Psoas muscle (tissue), 8 donors: ENCODE results near the gene CLDN7. TPM values are rescaled to one million over a fixed set of nuclear protein-coding genes. Genes with fewer than 3 reads are reported as not detected.

Experiments
- ATAC-seq, 4 donors: fragments of 200-7000 bp; cut with Tn5 transposase; one replicate each; pipeline ENCODE4 v1.9.1; 2020; ENCODE audit warnings: moderate library complexity in 3 of 4, mild to moderate bottlenecking in 2 of 4
- DNase-seq, 2 donors: peaks; one replicate each; pipeline ENCODE4 v3.0.0-alpha.2; 2020
- H3K27ac ChIP-seq: fragments of 200-600 bp; one replicate; pipeline ENCODE4 v1.8.0; 2022
- H3K27me3 ChIP-seq, 3 donors: fragments of 200-600 bp in 1 of 3; one replicate each; pipeline versions ENCODE4 v1.6.1 to v1.8.0; 2013 to 2022; ENCODE audit warnings: low read length in 2 of 3, mild to moderate bottlenecking in 2 of 3, moderate library complexity in 1 of 3; ENCODE audit not compliant: insufficient read depth in 3 of 3
- H3K36me3 ChIP-seq, 2 donors: fragments of 200-600 bp in 1 of 2; one replicate each; pipeline versions ENCODE4 v1.6.1 to v1.8.0; 2013 to 2022; ENCODE audit warnings: low read depth in 1 of 2, mild to moderate bottlenecking in 1 of 2, moderate library complexity in 1 of 2; ENCODE audit not compliant: insufficient read depth in 1 of 2
- H3K4me1 ChIP-seq: fragments of 200-600 bp; one replicate; pipeline ENCODE4 v1.8.0; 2022
- H3K4me3 ChIP-seq: fragments of 200-600 bp; one replicate; pipeline ENCODE4 v1.8.0; 2022; ENCODE audit warnings: mild to moderate bottlenecking
- H3K9me3 ChIP-seq: fragments of 200-600 bp; one replicate; pipeline ENCODE4 v1.8.0; 2022
- WGBS, 3 donors: extraction: QIAGEN DNeasy Blood & Tissue Kit; methylation state at CpG; one replicate each; pipeline versions ENCODE4 v1.1.6 to v1.1.7; 2013; 5-methylcytosine and 5-hydroxymethylcytosine counted together
- intact Hi-C, 2 donors: fragments of 100-400 bp; cut with DNase I; formaldehyde crosslinking; loops; one replicate each; pipeline versions ENCODE4 v1.11.0 to v1.14.2; 2022
- polyA plus RNA-seq, 3 donors: library from polyadenylated mRNA; stranded (reverse); fragments of 200-250 nt; gene quantifications; one replicate each; pipeline ENCODE4 v1.2.3, GENCODE V29; 2013
- total RNA-seq, 4 donors: library from RNA; stranded (reverse); fragmentation: NEBNext Ultra II Directional in 2 of 4; extraction: Animal tissue kit (Norgen Biotek cat#: 25700) in 2 of 4; gene quantifications; one replicate each; pipeline versions ENCODE4 v1.2.1 to v1.2.4, GENCODE V29; 2021 to 2023
- TF ChIP-seq, protein P1 (sequence below): fragments of 200-600 bp; IDR thresholded peaks from one replicate; pipeline ENCODE4 v1.8.0; 2022; ENCODE audit warnings: antibody characterized with exemption
- donor health status: healthy with polysubstance abuse.
- donor health status: DM: no; HTN: no; CAD: no; lungs with moderate emphysema.
- donor health status: Bipolar disorder and iron deficiency.
- donor health status: healthy.
- donor health status: DM: yes; HTN: yes; CAD: no.
- donor health status: DM: no; HTN: no; CAD: no.
- donor health status: DM: no; HTN: no; CAD: no.
- donor health status: DM: yes; HTN: yes; CAD: no.

CLDN7 gene
- total and polyA plus RNA-seq, 7 donors, result 0.48 to 1.1 (median 0.93) TPM; not detected in 1

DNA sequence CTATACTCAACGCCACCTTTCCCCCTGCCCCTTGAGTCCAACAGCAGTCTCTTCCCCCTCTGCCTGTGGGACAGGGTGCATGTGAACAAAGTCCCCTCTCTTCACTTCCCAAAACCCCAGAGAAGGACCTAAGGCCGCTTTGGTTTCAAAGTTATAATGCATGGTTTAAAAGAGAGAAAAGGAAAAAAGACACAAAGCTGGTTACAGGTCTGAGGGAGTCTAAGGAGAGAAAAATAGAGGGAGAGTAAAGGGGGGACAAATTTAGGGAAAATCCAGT lies 18.9 kb downstream of the CLDN7 start:
- intact Hi-C loops, result loop anchor here (2.0 to 10.0 kb wide), 3 partner anchors 37 to 901 kb away; partner anchors contain the start of genes SENP3 (in 1 of the 2) and SLC2A4 (in 1 of the 2)
- ATAC-seq (no peak), DNase-seq (no peak)
- Histone ChIP-seq H3K27ac (peak overlapping the region; percentile 87), H3K4me3 (peak overlapping the region; percentile 96), H3K36me3 (peaks cover 7 to 55% of the 10 kb centered on the region in 2 donors), H3K4me1 (peaks cover 35% of the 10 kb centered on the region), H3K9me3 (no peaks in the 10 kb centered on the region), H3K27me3 (no peaks in the 10 kb centered on the region)
- TF ChIP-seq, protein P1, sequence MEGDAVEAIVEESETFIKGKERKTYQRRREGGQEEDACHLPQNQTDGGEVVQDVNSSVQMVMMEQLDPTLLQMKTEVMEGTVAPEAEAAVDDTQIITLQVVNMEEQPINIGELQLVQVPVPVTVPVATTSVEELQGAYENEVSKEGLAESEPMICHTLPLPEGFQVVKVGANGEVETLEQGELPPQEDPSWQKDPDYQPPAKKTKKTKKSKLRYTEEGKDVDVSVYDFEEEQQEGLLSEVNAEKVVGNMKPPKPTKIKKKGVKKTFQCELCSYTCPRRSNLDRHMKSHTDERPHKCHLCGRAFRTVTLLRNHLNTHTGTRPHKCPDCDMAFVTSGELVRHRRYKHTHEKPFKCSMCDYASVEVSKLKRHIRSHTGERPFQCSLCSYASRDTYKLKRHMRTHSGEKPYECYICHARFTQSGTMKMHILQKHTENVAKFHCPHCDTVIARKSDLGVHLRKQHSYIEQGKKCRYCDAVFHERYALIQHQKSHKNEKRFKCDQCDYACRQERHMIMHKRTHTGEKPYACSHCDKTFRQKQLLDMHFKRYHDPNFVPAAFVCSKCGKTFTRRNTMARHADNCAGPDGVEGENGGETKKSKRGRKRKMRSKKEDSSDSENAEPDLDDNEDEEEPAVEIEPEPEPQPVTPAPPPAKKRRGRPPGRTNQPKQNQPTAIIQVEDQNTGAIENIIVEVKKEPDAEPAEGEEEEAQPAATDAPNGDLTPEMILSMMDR, result no peak
- WGBS, 3 donors, result 23 to 24% (median 24%) methylated on average over 2 of the region's 2 CpGs

DNA sequence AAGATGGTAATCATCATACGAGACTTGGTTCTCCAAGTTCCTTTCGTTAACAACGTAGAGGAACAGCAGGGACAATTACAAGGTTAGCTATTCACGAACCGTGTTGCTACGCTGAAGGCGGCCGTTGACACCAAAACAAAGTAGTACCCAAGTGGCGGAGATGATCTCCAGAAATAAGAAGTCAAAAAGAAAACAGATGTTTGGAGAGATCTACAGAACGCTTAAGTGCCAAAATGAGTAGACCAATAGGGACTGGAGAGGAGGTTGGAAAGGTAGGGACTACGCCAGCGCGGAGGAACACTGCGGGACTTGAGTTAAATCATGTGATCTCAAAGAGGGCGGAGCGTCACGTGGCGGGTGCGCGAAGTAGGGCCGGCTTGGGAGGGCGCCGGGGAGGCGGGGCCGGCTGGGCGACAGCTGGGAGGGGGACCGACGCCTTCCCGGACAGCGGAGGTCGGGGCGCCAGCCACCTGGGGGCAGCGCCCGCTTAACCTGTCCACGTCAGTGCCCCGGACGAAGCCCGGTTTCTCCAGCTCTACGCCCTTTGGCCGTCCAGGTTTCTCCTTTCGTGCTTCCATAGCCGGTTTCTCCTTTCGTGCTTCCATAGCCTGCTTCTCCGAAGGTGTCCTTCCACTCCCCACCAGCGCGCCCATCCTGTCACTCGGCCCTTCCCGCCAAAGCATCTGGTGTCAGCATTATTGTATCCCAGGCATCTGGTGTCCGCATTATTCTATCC lies 19.4 kb downstream of the CLDN7 start:
- intact Hi-C loops, result loop anchor here (2.0 to 10.0 kb wide), 3 partner anchors 38 to 902 kb away; partner anchors contain the start of genes SENP3 (in 1 of the 2) and SLC2A4 (in 1 of the 2)
- H3K36me3 ChIP-seq, result peaks cover 7 to 55% of the 10 kb centered on the region in 2 donors
- H3K27me3 ChIP-seq, result no peaks in the 10 kb centered on the region
- peaks cover 30% of the 10 kb centered on the region for H3K4me1 ChIP-seq
- H3K4me3 ChIP-seq, result peak overlapping the region; percentile 96
- ATAC-seq, result peak; percentile 65 to 75 (median 66)
- 0 to 1% (median 1%) methylated on average over 38 to 49 of the region's 49 CpGs for WGBS, 3 donors
- peak overlapping the region; percentile 87 for H3K27ac ChIP-seq
- DNase-seq, result peak; percentile 97 to 98
- TF ChIP-seq, protein P1, result peak; percentile 12
- H3K9me3 ChIP-seq, result no peaks in the 10 kb centered on the region

- peak; percentile 40 to 64 (median 48) for ATAC-seq
- intact Hi-C loops, result loop anchor here (2.0 to 10.0 kb wide), 3 partner anchors 39 to 903 kb away; partner anchors contain the start of genes SENP3 (in 1 of the 2) and SLC2A4 (in 1 of the 2)
Observed at GRCh38 chr17:7241783-7242716, 20.2 kb downstream of the CLDN7 start, which contains the start of gene GABARAP. TSS of gene GABARAP (minus strand) at chr17:7242449. CDS start at chr17:7242330, 119 bp downstream.

GRCh38 chr17:7241090-7241733 lies 21.1 kb downstream of the CLDN7 start:
- Histone ChIP-seq H3K4me1 (peaks cover 23% of the 10 kb centered on the region), H3K4me3 (peak overlapping the region; percentile 96), H3K36me3 (peaks cover 7 to 50% of the 10 kb centered on the region in 2 donors), H3K27ac (peak overlapping the region; percentile 87), H3K27me3 (no peaks in the 10 kb centered on the region), H3K9me3 (no peaks in the 10 kb centered on the region)
- 19 to 31% (median 25%) methylated on average over 9 of the region's 9 CpGs for WGBS, 3 donors
- intact Hi-C loops, result loop anchor here (10.0 kb wide), 2 partner anchors 324 to 904 kb away; partner anchors contain the start of gene SENP3 (in 1 of the 2)
- TF ChIP-seq, protein P1, result no peak
- DNase-seq, result no peak
- ATAC-seq, result no peak

More at GRCh38 chr17:7241783-7242716, 20.2 kb downstream of the CLDN7 start, which contains the start of gene GABARAP:
- Histone ChIP-seq H3K27ac (peak within 1 kb of the TSS; percentile 87), H3K36me3 (peaks cover 7 to 53% of the 10 kb centered on the region in 2 donors), H3K4me1 (peaks cover 23% of the 10 kb centered on the region), H3K27me3 (no peaks in the 10 kb centered on the region), H3K9me3 (no peaks in the 10 kb centered on the region), H3K4me3 (peak within 1 kb of the TSS; percentile 96)
- DNase-seq, result peak; percentile 94 to 97
- TF ChIP-seq, protein P1, result no peak
- WGBS, 3 donors, result 0 to 1% (median 0%) methylated on average over 62 of the region's 62 CpGs
